H9 (cell line): ENCODE data around the gene GCNA. TPM values are rescaled to one million over a fixed set of nuclear protein-coding genes. Genes with fewer than 3 reads are reported as not detected.

ENCODE experiments used
- DNase-seq: peaks from one replicate; pipeline ENCODE4 v3.0.0-alpha.2; 2017
- H2AFZ ChIP-seq: one replicate; pipeline ENCODE4 v1.6.1; 2013; ENCODE audit warnings: mild to moderate bottlenecking, low read length, control low read depth, moderate library complexity
- H2AK5ac ChIP-seq: 2 replicates; pipeline ENCODE4 v1.6.1; 2013; ENCODE audit warnings: low read length, control low read depth, mixed read lengths; ENCODE audit not compliant: insufficient read length
- H2BK120ac ChIP-seq: one replicate; pipeline ENCODE4 v1.6.1; 2013; ENCODE audit warnings: low read depth, mild to moderate bottlenecking, low read length, control low read depth, inconsistent platforms; ENCODE audit not compliant: poor library complexity, severe bottlenecking
- H2BK12ac ChIP-seq: 2 replicates; pipeline ENCODE4 v1.6.1; 2013; ENCODE audit warnings: low read length, control low read depth, mixed read lengths, low read depth; ENCODE audit not compliant: insufficient read length
- H2BK15ac ChIP-seq: 2 replicates; pipeline ENCODE4 v1.6.1; 2013; ENCODE audit warnings: low read depth, low read length, control low read depth
- H2BK20ac ChIP-seq: one replicate; pipeline ENCODE4 v1.6.1; 2013; ENCODE audit warnings: low read depth, mild to moderate bottlenecking, low read length, control low read depth, inconsistent platforms; ENCODE audit not compliant: poor library complexity, severe bottlenecking
- H2BK5ac ChIP-seq: 2 replicates; pipeline ENCODE4 v1.6.1; 2013; ENCODE audit warnings: low read length, control low read depth, mixed read lengths; ENCODE audit not compliant: insufficient read length
- H3K14ac ChIP-seq: 2 replicates; pipeline ENCODE4 v1.6.1; 2013; ENCODE audit warnings: low read length, control low read depth; ENCODE audit not compliant: insufficient read depth
- H3K18ac ChIP-seq: 2 replicates; pipeline ENCODE4 v1.6.1; 2013; ENCODE audit warnings: low read depth, mild to moderate bottlenecking, mixed read lengths, low read length, control low read depth; ENCODE audit not compliant: insufficient read length
- H3K23ac ChIP-seq: 2 replicates; pipeline ENCODE4 v1.6.1; 2013; ENCODE audit warnings: low read length, control low read depth, mixed read lengths, low read depth; ENCODE audit not compliant: insufficient read length
- H3K23me2 ChIP-seq: 2 replicates; pipeline ENCODE4 v1.6.1; 2013; ENCODE audit warnings: low read depth, mild to moderate bottlenecking, mixed read lengths, low read length, control low read depth; ENCODE audit not compliant: insufficient read length, poor library complexity, severe bottlenecking
- H3K27ac ChIP-seq: 2 replicates; pipeline ENCODE4 v1.5.1; 2013; ENCODE audit warnings: low read length, control low read depth, mixed read lengths, low read depth; ENCODE audit not compliant: insufficient read length
- H3K27me3 ChIP-seq: 2 replicates; pipeline ENCODE4 v1.6.1; 2013; ENCODE audit warnings: low read length, control low read depth, inconsistent platforms; ENCODE audit not compliant: insufficient read depth
- H3K4ac ChIP-seq: 2 replicates; pipeline ENCODE4 v1.6.1; 2013; ENCODE audit warnings: low read depth, mild to moderate bottlenecking, control low read depth, inconsistent platforms, low read length, moderate library complexity
- H3K4me1 ChIP-seq: 2 replicates; pipeline ENCODE4 v1.6.1; 2013; ENCODE audit warnings: low read length, control low read depth, inconsistent platforms; ENCODE audit not compliant: insufficient read depth
- H3K4me2 ChIP-seq: 2 replicates; pipeline ENCODE4 v1.6.1; 2013; ENCODE audit warnings: low read length, control low read depth, mixed read lengths; ENCODE audit not compliant: insufficient read length, insufficient read depth
- H3K56ac ChIP-seq: 2 replicates; pipeline ENCODE4 v1.6.1; 2013; ENCODE audit warnings: low read depth, mild to moderate bottlenecking, mixed read lengths, low read length, control low read depth; ENCODE audit not compliant: insufficient read length
- H3K79me1 ChIP-seq: 2 replicates; pipeline ENCODE4 v1.6.1; 2013; ENCODE audit warnings: low read depth, mild to moderate bottlenecking, moderate library complexity, low read length, control low read depth, inconsistent platforms; ENCODE audit not compliant: insufficient read depth, poor library complexity, severe bottlenecking
- H3K79me2 ChIP-seq: 2 replicates; pipeline ENCODE4 v1.6.1; 2013; ENCODE audit warnings: low read length, control low read depth, inconsistent platforms; ENCODE audit not compliant: insufficient read depth
- H3K9ac ChIP-seq: 2 replicates; pipeline ENCODE4 v1.6.1; 2013; ENCODE audit warnings: low read length, control low read depth, mixed read lengths; ENCODE audit not compliant: insufficient read length; ENCODE audit errors: extremely low read depth
- H3K9me3 ChIP-seq: one replicate; pipeline ENCODE4 v1.6.1; 2013; ENCODE audit warnings: low read depth, low read length, inconsistent platforms; ENCODE audit not compliant: control insufficient read depth
- H3T11ph ChIP-seq: one replicate; pipeline ENCODE4 v1.6.1; 2013; ENCODE audit warnings: mild to moderate bottlenecking, low read length, control low read depth, inconsistent platforms
- H4K20me1 ChIP-seq: one replicate; pipeline ENCODE4 v1.6.1; 2013; ENCODE audit not compliant: control insufficient read depth, insufficient read length, insufficient read depth
- H4K5ac ChIP-seq: 2 replicates; pipeline ENCODE4 v1.6.1; 2013; ENCODE audit warnings: low read depth, mild to moderate bottlenecking, mixed read lengths, low read length, control low read depth; ENCODE audit not compliant: insufficient read length
- H4K8ac ChIP-seq: replicated peaks from 2 replicates; pipeline ENCODE4 v1.6.1; 2013; ENCODE audit warnings: low read length, control low read depth, mixed read lengths, low read depth; ENCODE audit not compliant: insufficient read length
- H4K91ac ChIP-seq: 2 replicates; pipeline ENCODE4 v1.6.1; 2013; ENCODE audit warnings: low read depth, mild to moderate bottlenecking, moderate library complexity, mixed read lengths, low read length, control low read depth; ENCODE audit not compliant: insufficient read length
- H3K27ac Mint-ChIP-seq, 3 experiments: 2 replicates in 2 of 3; 3 replicates in 1 of 3; pipeline ENCODE4 v1.8.0; 2020 to 2021; ENCODE audit warnings: mixed read lengths in 3 of 3, mild to moderate bottlenecking in 1 of 3, moderate library complexity in 1 of 3
- H3K27me3 Mint-ChIP-seq: 2 replicates; pipeline ENCODE4 v1.8.0; 2021; ENCODE audit warnings: low read depth, mild to moderate bottlenecking, moderate library complexity, mixed read lengths
- H3K36me3 Mint-ChIP-seq, 3 experiments: 2 replicates in 2 of 3; 3 replicates in 1 of 3; pipeline ENCODE4 v1.8.0; 2020 to 2021; ENCODE audit warnings: low read depth in 3 of 3, mixed read lengths in 3 of 3; ENCODE audit not compliant: insufficient read depth in 1 of 3
- H3K4me1 Mint-ChIP-seq, 2 experiments: 2 replicates each; pipeline ENCODE4 v1.8.0; 2020; ENCODE audit warnings: mixed read lengths in 2 of 2
- H3K4me3 Mint-ChIP-seq, 2 experiments: 2 replicates in 1 of 2; 3 replicates in 1 of 2; pipeline ENCODE4 v1.8.0; 2020 to 2021; ENCODE audit warnings: mild to moderate bottlenecking in 2 of 2, mixed read lengths in 2 of 2, moderate library complexity in 1 of 2
- H3K9me3 Mint-ChIP-seq, 2 experiments: 2 replicates in 1 of 2; 3 replicates in 1 of 2; pipeline ENCODE4 v1.8.0; 2020; ENCODE audit warnings: mild to moderate bottlenecking in 2 of 2, mixed read lengths in 2 of 2, moderate library complexity in 1 of 2
- WGBS: extraction: QIAGEN DNeasy Blood & Tissue Kit; methylation state at CpG from one replicate; pipeline ENCODE4 v1.1.7; 2013; ENCODE audit warnings: missing lambda C conversion rate, low lambda C conversion rate, mixed read lengths; ENCODE audit not compliant: insufficient read length; ENCODE audit errors: extremely low coverage; 5-methylcytosine and 5-hydroxymethylcytosine counted together
- total RNA-seq: library from RNA; stranded (reverse); gene quantifications from 2 replicates; pipeline ENCODE4 v1.2.1, GENCODE V29; 2021
- TF ChIP-seq, protein P1 (sequence below): fragments of 200-600 bp; sonication (generic); conservative IDR thresholded peaks from 3 replicates; pipeline ENCODE4 v1.8.0; 2021; ENCODE audit warnings: antibody characterized with exemption, mild to moderate bottlenecking

GCNA gene
- total RNA-seq, 1 experiment from 2014 or later = 0.96 TPM

DNA sequence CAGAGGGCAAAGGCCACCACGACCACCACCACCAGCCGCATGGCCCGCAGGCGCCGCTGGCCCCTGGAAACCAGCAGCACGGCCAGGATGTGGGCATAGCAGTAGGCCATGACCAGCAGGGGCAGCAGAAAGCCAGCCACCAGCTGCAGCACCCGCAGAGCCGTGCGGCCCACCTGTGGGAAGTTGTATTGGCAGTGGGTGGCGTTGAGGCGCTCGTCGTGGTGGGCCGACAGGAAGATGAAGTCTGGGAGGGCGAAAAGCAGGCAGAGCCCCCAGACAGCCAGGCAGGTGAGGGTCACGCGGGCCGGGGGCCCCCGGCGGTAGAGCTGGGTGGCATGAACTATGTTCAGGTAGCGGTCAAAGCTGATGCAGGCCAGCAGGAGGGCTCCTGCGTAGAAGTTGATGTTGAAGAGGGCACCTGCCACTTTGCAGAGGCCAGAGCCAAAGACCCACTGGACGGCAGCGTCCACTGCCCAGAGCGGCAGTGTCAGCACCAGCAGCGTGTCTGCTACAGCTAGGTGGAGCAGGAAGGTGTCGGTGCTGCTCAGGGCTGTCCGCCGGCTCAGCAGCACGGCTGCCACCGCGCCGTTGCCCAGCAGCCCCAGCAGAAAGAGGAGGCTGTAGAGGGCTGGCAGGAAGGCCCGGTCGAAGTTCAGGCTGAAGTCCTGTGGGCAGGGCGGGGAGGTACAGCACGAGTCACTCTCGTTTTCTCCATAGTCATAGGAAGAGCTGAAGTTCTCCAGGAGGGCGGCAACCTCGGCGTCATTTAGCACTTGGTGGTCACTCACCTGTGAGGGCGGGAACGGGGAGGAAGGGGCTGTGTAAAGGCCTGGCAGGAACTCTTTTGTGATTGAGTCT lies 38.7 kb downstream of the GCNA start:
- Histone ChIP-seq H2AFZ (no peak overlapping the region), H3K9ac (no peak overlapping the region), H3K79me2 (no peaks in the 10 kb centered on the region), H3K9me3 (peaks cover 43% of the 10 kb centered on the region), H3K23ac (no peak overlapping the region), H4K8ac (no peak overlapping the region), H2BK120ac (no peak overlapping the region), H3K4me1 (no peaks in the 10 kb centered on the region), H3K79me1 (no peaks in the 10 kb centered on the region), H3K14ac (no peak overlapping the region), H3K27me3 (no peaks in the 10 kb centered on the region), H3K23me2 (no peaks in the 10 kb centered on the region), H2BK5ac (no peak overlapping the region), H3K56ac (no peak overlapping the region), H2AK5ac (no peak overlapping the region), H4K5ac (no peak overlapping the region), H4K20me1 (no peaks in the 10 kb centered on the region), H2BK12ac (no peak overlapping the region), H2BK20ac (no peak overlapping the region), H3K27ac (no peak overlapping the region), H4K91ac (no peak overlapping the region), H3K4ac (no peak overlapping the region), H3K18ac (no peak overlapping the region), H2BK15ac (no peak overlapping the region), H3K4me2 (no peak overlapping the region), H3T11ph (no peak overlapping the region)
- peaks cover 68 to 83% of the 10 kb centered on the region in 2 experiments for H3K9me3 Mint-ChIP-seq
- no peak overlapping the region for H3K27ac Mint-ChIP-seq
- TF ChIP-seq, protein P1, sequence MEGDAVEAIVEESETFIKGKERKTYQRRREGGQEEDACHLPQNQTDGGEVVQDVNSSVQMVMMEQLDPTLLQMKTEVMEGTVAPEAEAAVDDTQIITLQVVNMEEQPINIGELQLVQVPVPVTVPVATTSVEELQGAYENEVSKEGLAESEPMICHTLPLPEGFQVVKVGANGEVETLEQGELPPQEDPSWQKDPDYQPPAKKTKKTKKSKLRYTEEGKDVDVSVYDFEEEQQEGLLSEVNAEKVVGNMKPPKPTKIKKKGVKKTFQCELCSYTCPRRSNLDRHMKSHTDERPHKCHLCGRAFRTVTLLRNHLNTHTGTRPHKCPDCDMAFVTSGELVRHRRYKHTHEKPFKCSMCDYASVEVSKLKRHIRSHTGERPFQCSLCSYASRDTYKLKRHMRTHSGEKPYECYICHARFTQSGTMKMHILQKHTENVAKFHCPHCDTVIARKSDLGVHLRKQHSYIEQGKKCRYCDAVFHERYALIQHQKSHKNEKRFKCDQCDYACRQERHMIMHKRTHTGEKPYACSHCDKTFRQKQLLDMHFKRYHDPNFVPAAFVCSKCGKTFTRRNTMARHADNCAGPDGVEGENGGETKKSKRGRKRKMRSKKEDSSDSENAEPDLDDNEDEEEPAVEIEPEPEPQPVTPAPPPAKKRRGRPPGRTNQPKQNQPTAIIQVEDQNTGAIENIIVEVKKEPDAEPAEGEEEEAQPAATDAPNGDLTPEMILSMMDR = peak; percentile 35
- H3K4me1 Mint-ChIP-seq = 0 out of 4 replicates have a peak, but pooled peaks cover 0 to 5% of the 10 kb centered on the region in 2 experiments
- DNase-seq = peak; percentile 39
- no peak overlapping the region for H3K4me3 Mint-ChIP-seq
- whole genome bisulfite sequencing = no CpG with 5 or more reads among the region's 43 CpGs
- peaks cover 0 to 25% (median 10%) of the 10 kb centered on the region in 3 experiments; a peak in 6 of 7 replicates for H3K36me3 Mint-ChIP-seq
- no peaks in the 10 kb centered on the region for H3K27me3 Mint-ChIP-seq
